H1 (cell line): Measurements from ENCODE around the gene UPF3A. TPM values are rescaled to one million over a fixed set of nuclear protein-coding genes. Genes with fewer than 3 reads are reported as not detected.

Experiments
- CTCF ChIA-PET: fragments of 300-600 bp; sonication (Branson Sonifier 250); formaldehyde crosslinking; loops from one replicate; lab custom pipeline; 2021; ENCODE audit not compliant: partially characterized antibody; lab: Charles Lee
- POLR2A ChIA-PET: fragments of 300-600 bp; sonication (Branson Sonifier 250); formaldehyde crosslinking; loops from one replicate; lab custom pipeline; 2021; ENCODE audit warnings: inconsistent platforms; ENCODE audit not compliant: partially characterized antibody; lab: Charles Lee
- DNase-seq, 2 experiments: peaks; one replicate each; pipeline versions ENCODE4 v3.0.0 to v3.0.0-alpha.2; 2010 to 2022; ENCODE audit warnings: low spot score in 2 of 2, low read depth in 1 of 2, mixed read lengths in 1 of 2
- FAIRE-seq: peaks from 2 replicates; lab custom pipeline; 2011; peaks lifted over from hg19 to GRCh38; lab: Jason Lieb, UNC
- H2AFZ ChIP-seq: 2 replicates; pipeline ENCODE4 v1.8.1; 2012; ENCODE audit warnings: low read length, inconsistent platforms
- H2AK5ac ChIP-seq: 2 replicates; pipeline ENCODE4 v1.6.1; 2013; ENCODE audit warnings: low read depth, low read length
- H2BK120ac ChIP-seq: replicated peaks from 2 replicates; pipeline ENCODE3; 2013; ENCODE audit warnings: low read depth, low read length, inconsistent platforms
- H2BK12ac ChIP-seq: 2 replicates; pipeline ENCODE4 v1.6.1; 2013; ENCODE audit warnings: low read depth, low read length
- H2BK15ac ChIP-seq: 2 replicates; pipeline ENCODE4 v1.6.1; 2013; ENCODE audit warnings: low read length
- H2BK20ac ChIP-seq: 2 replicates; pipeline ENCODE4 v1.6.1; 2013; ENCODE audit warnings: low read length
- H2BK5ac ChIP-seq: 2 replicates; pipeline ENCODE4 v1.6.1; 2013; ENCODE audit warnings: low read depth, low read length
- H3K14ac ChIP-seq: 2 replicates; pipeline ENCODE4 v1.6.1; 2013; ENCODE audit warnings: inconsistent platforms; ENCODE audit not compliant: insufficient read length
- H3K18ac ChIP-seq: 2 replicates; pipeline ENCODE4 v1.6.1; 2013; ENCODE audit warnings: low read length; ENCODE audit errors: extremely low read depth
- H3K23ac ChIP-seq: 2 replicates; pipeline ENCODE4 v1.6.1; 2013; ENCODE audit warnings: inconsistent platforms; ENCODE audit not compliant: insufficient read length
- H3K23me2 ChIP-seq: 2 replicates; pipeline ENCODE4 v1.6.1; 2013; ENCODE audit warnings: low read depth, low read length
- H3K27ac ChIP-seq: 2 replicates; pipeline ENCODE4 v1.6.1; 2011; ENCODE audit warnings: low read depth, low read length, inconsistent platforms
- H3K27me3 ChIP-seq, 4 experiments: replicated peaks in 1 of 4; 1 replicate in 1 of 4; 2 replicates in 3 of 4; pipeline versions ENCODE4 v1.6.1 to v1.8.1; 2011 to 2013; ENCODE audit warnings: low read length in 3 of 4, mild to moderate bottlenecking in 3 of 4, inconsistent platforms in 2 of 4, mixed read lengths in 2 of 4, moderate library complexity in 1 of 4; ENCODE audit not compliant: control insufficient read depth in 3 of 4, insufficient read depth in 3 of 4; ENCODE audit errors: extremely low read depth in 1 of 4
- H3K36me3 ChIP-seq, 4 experiments: 2 replicates each; pipeline versions ENCODE4 v1.6.1 to v1.8.1; 2011 to 2013; ENCODE audit warnings: mild to moderate bottlenecking in 4 of 4, low read length in 3 of 4, moderate library complexity in 2 of 4, control low read depth in 1 of 4, inconsistent platforms in 1 of 4; ENCODE audit not compliant: insufficient read depth in 4 of 4, control insufficient read depth in 2 of 4
- H3K4ac ChIP-seq: replicated peaks from 2 replicates; pipeline ENCODE3; 2013; ENCODE audit warnings: low read length, low read depth, mixed read lengths, inconsistent platforms; ENCODE audit not compliant: insufficient read length
- H3K4me1 ChIP-seq, 4 experiments: replicated peaks in 1 of 4; 1 replicate in 1 of 4; 2 replicates in 3 of 4; pipeline versions ENCODE4 v1.6.1 to v1.8.1; 2011 to 2013; ENCODE audit warnings: low read length in 3 of 4, inconsistent platforms in 2 of 4, mixed read lengths in 1 of 4; ENCODE audit not compliant: insufficient read depth in 4 of 4, control insufficient read depth in 3 of 4
- H3K4me2 ChIP-seq, 2 experiments: 2 replicates each; pipeline versions ENCODE4 v1.6.1 to v1.8.1; 2011 to 2013; ENCODE audit warnings: low read depth in 2 of 2, low read length in 2 of 2, control low read depth in 1 of 2, inconsistent platforms in 1 of 2, mild to moderate bottlenecking in 1 of 2; ENCODE audit not compliant: insufficient read depth in 1 of 2
- H3K4me3 ChIP-seq, 4 experiments: fragments of 200-600, 300-600 bp in 1 of 4; sonication (generic), shearing (Covaris generic), sonication (Bioruptor Twin) in 1 of 4; 2 replicates each; pipeline versions ENCODE4 v1.5.1 to v1.8.1; 2011 to 2016; ENCODE audit warnings: low read length in 4 of 4, low read depth in 3 of 4, control low read depth in 2 of 4, inconsistent platforms in 2 of 4, mild to moderate bottlenecking in 2 of 4, mixed read lengths in 1 of 4, moderate library complexity in 1 of 4; ENCODE audit not compliant: insufficient read depth in 2 of 4; ENCODE audit errors: extremely low read depth in 1 of 4
- H3K56ac ChIP-seq: replicated peaks from 2 replicates; pipeline ENCODE3; 2013; ENCODE audit warnings: low read depth, mild to moderate bottlenecking, mixed read lengths, low read length, inconsistent platforms; ENCODE audit not compliant: insufficient read length
- H3K79me1 ChIP-seq: 2 replicates; pipeline ENCODE4 v1.6.1; 2013; ENCODE audit warnings: low read depth, low read length, control low read depth
- H3K79me2 ChIP-seq, 2 experiments: 2 replicates each; pipeline versions ENCODE4 v1.6.1 to v1.8.1; 2012 to 2013; ENCODE audit warnings: low read length in 2 of 2, mild to moderate bottlenecking in 2 of 2, inconsistent platforms in 1 of 2; ENCODE audit not compliant: insufficient read depth in 2 of 2, control insufficient read depth in 1 of 2
- H3K9ac ChIP-seq, 4 experiments: replicated peaks in 1 of 4; 1 replicate in 1 of 4; 2 replicates in 3 of 4; pipeline versions ENCODE4 v1.6.1 to v1.8.1; 2011 to 2013; ENCODE audit warnings: low read depth in 3 of 4, low read length in 3 of 4, control low read depth in 2 of 4, mild to moderate bottlenecking in 2 of 4, moderate library complexity in 2 of 4, inconsistent platforms in 1 of 4; ENCODE audit errors: extremely low read depth in 1 of 4
- H3K9me3 ChIP-seq, 2 experiments: 2 replicates each; pipeline versions ENCODE4 v1.6.1 to v1.8.1; 2012 to 2013; ENCODE audit warnings: mild to moderate bottlenecking in 2 of 2, moderate library complexity in 2 of 2, control low read depth in 1 of 2, inconsistent platforms in 1 of 2, low read depth in 1 of 2, low read length in 1 of 2, mixed read lengths in 1 of 2; ENCODE audit not compliant: insufficient read depth in 2 of 2
- H4K20me1 ChIP-seq, 2 experiments: replicated peaks in 1 of 2; 2 replicates each; pipeline versions ENCODE3 to v1.8.1; 2011 to 2013; ENCODE audit warnings: inconsistent platforms in 2 of 2, low read length in 2 of 2, mild to moderate bottlenecking in 1 of 2; ENCODE audit not compliant: insufficient read depth in 2 of 2, control insufficient read depth in 1 of 2
- H4K5ac ChIP-seq: 2 replicates; pipeline ENCODE4 v1.6.1; 2013; ENCODE audit warnings: low read length, low read depth, mixed read lengths, inconsistent platforms; ENCODE audit not compliant: insufficient read length
- H4K8ac ChIP-seq: 2 replicates; pipeline ENCODE4 v1.8.0; 2013; ENCODE audit warnings: mild to moderate bottlenecking, moderate library complexity, low read length, inconsistent platforms; ENCODE audit not compliant: insufficient read depth; ENCODE audit errors: extremely low read depth
- H4K91ac ChIP-seq: replicated peaks from 2 replicates; pipeline ENCODE3; 2013; ENCODE audit warnings: low read length, mixed read lengths, inconsistent platforms; ENCODE audit not compliant: insufficient read length
- BRCA1 ChIP-seq: IDR thresholded peaks from 2 replicates; pipeline ENCODE4 v1.6.1; 2012; ENCODE audit warnings: low read depth, low read length, improper control_type of control experiment
- CHD2 ChIP-seq: IDR thresholded peaks from 2 replicates; pipeline ENCODE4 v1.6.1; 2012; ENCODE audit warnings: low read length, improper control_type of control experiment
- RAD21 ChIP-seq, 2 experiments: IDR thresholded peaks in 1 of 2; conservative IDR thresholded peaks in 1 of 2; 2 replicates each; pipeline ENCODE4 v1.6.1; 2011; ENCODE audit warnings: low read depth in 2 of 2, low read length in 2 of 2, improper control_type of control experiment in 1 of 2, inconsistent platforms in 1 of 2, mild to moderate bottlenecking in 1 of 2, moderate library complexity in 1 of 2
- WGBS, 2 experiments: shearing (Covaris generic) in 1 of 2; methylation state at CpG; one replicate each; pipeline versions ENCODE4 v1.1.6 to v1.1.7; 2013 to 2015; ENCODE audit warnings: low lambda C conversion rate in 2 of 2, mixed read lengths in 2 of 2, inconsistent platforms in 1 of 2, low coverage in 1 of 2, missing lambda C conversion rate in 1 of 2; ENCODE audit not compliant: insufficient replicate concordance in 2 of 2, insufficient coverage in 1 of 2, insufficient read length in 1 of 2; ENCODE audit errors: extremely low coverage in 1 of 2, missing lambda C conversion rate in 1 of 2; 5-methylcytosine and 5-hydroxymethylcytosine counted together
- polyA plus RNA-seq, 7 experiments: library from polyadenylated mRNA; depleted of rRNA in 3 of 7; stranded (reverse) in 5 of 7; unstranded in 2 of 7; fragments of >200 nt in 5 of 7; fragments of 200-250 nt in 2 of 7; gene quantifications; 1 replicate in 5 of 7; 2 replicates in 1 of 7; 4 replicates in 1 of 7; pipeline versions ENCODE4 v1.2.1 to v1.2.3, GENCODE V29; 2011 to 2013; ENCODE audit warnings: missing spikeins in 2 of 7, mixed read lengths in 2 of 7
- total RNA-seq: library from RNA; stranded (reverse); fragmentation: NEBNext Ultra II Directional; extraction: Animal tissue kit (Norgen Biotek cat#: 25700); gene quantifications from 2 replicates; pipeline ENCODE4 v1.2.1, GENCODE V29; 2021
- TF ChIP-seq, protein P1 (sequence below): IDR thresholded peaks from 2 replicates; pipeline ENCODE4 v1.6.1; 2012; ENCODE audit warnings: inconsistent platforms

The UPF3A gene
- total and polyA plus RNA-seq, 2 of the 8 experiments (the other 6 are each of a cell fraction or from before 2014, with no cell fraction given), result 47.1 to 58.2 TPM

DNA sequence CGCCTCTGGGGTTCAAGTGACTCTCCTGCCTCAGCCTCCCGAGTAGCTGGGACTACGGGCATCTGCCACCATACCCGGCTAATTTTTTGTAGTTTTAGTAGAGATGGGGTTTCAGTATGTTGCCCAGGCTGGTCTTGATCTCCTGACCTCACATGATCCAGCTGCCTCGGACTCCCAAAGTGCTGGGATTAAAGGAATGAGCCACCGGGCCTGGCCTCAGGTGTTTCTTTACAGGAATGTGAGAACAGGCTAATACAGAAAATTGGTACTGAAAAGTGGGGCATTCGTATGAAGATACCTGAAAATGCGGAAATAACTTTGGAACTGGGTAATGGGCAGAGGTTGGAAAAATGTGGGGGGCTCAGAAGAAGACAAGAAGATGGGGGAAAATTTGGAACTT is 49.5 kb upstream of the UPF3A start:
- CTCF ChIA-PET, result no interaction called here
- Histone ChIP-seq H4K8ac (no peak overlapping the region), H3K79me1 (no peaks in the 10 kb centered on the region; the same call in 1 of the 2 replicates), H3K56ac (no peak overlapping the region), H3K4me2 (no peak overlapping the region), H2BK5ac (no peak overlapping the region), H3K36me3 (peaks cover 0 to 4% (median 1%) of the 10 kb centered on the region in 4 experiments; a peak in 3 of 8 replicates), H2AFZ (no peak overlapping the region), H3K14ac (no peak overlapping the region), H3K9me3 (no peaks in the 10 kb centered on the region), H3K23me2 (peaks cover 7% of the 10 kb centered on the region), H2BK120ac (no peak overlapping the region), H3K79me2 (peaks cover 6 to 17% of the 10 kb centered on the region in 2 experiments; a peak in 3 of 4 replicates), H2AK5ac (no peak overlapping the region), H3K4ac (no peak overlapping the region), H3K4me1 (peaks cover 15 to 38% (median 25%) of the 10 kb centered on the region in 4 experiments), H3K23ac (no peak overlapping the region), H4K5ac (no peak overlapping the region), H3K27me3 (no peaks in the 10 kb centered on the region), H2BK15ac (no peak overlapping the region), H4K20me1 (peaks cover 6% of the 10 kb centered on the region in 2 experiments), H4K91ac (no peak overlapping the region), H3K9ac (no peak overlapping the region), H2BK20ac (no peak overlapping the region), H3K18ac (no peak overlapping the region), H3K4me3 (no peak overlapping the region), H3K27ac (no peak overlapping the region), H2BK12ac (no peak overlapping the region)
- 79% methylated on average over 8 of the region's 8 CpGs; no CpG with 5 or more reads in 1 of the 2 experiments for whole genome bisulfite sequencing, 2 experiments
- no peak for DNase-seq
- FAIRE-seq, result no peak
- no peak for TF ChIP-seq RAD21 (IDR thresholded peaks at IDR 0.05 in 1 of 2, conservative IDR thresholded peaks at IDR 0.05 in 1 of 2; ENCODE audit: low read depth in 2 of 2, low read length in 2 of 2)
- TF ChIP-seq, protein P1, sequence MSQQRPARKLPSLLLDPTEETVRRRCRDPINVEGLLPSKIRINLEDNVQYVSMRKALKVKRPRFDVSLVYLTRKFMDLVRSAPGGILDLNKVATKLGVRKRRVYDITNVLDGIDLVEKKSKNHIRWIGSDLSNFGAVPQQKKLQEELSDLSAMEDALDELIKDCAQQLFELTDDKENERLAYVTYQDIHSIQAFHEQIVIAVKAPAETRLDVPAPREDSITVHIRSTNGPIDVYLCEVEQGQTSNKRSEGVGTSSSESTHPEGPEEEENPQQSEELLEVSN, result no peak
- no peak for TF ChIP-seq BRCA1
- TF ChIP-seq CHD2, result no peak
- POLR2A ChIA-PET, result interaction anchor here (0.6 kb wide), 1 partner anchor 17 kb away, joined by 3 read pairs; no protein-coding TSS in a partner anchor
